GM03348 (cell line): ENCODE measurements around the gene XYLT1.

Experiments
- DNase-seq: peaks from one replicate; pipeline ENCODE4 v3.0.0; 2012; ENCODE audit warnings: low spot score

Gene XYLT1

GRCh38 chr16:17225541-17225940 is 245.2 kb downstream of the XYLT1 start:
- DNase-seq = peak; percentile 32

- DNase-seq = peak; percentile 72
Measured at GRCh38 chr16:17224879-17225281, 245.9 kb downstream of the XYLT1 start.

- DNase-seq = no peak
Measured at GRCh38 chr16:17224350-17224749, 246.4 kb downstream of the XYLT1 start.

- no peak for DNase-seq
Measured at GRCh38 chr16:17223576-17223975, 247.2 kb downstream of the XYLT1 start.

- no peak for DNase-seq
Measured at GRCh38 chr16:17222871-17223401, 247.8 kb downstream of the XYLT1 start.

- no peak for DNase-seq
Measured at GRCh38 chr16:17219991-17220390, 250.8 kb downstream of the XYLT1 start.

- no peak for DNase-seq
Measured at GRCh38 chr16:17215936-17216335, 254.8 kb downstream of the XYLT1 start.

- no peak for DNase-seq
Measured at GRCh38 chr16:17215306-17215705, 255.5 kb downstream of the XYLT1 start.

GRCh38 chr16:17213974-17214373 is 256.8 kb downstream of the XYLT1 start:
- DNase-seq = no peak

GRCh38 chr16:17213025-17213424 is 257.7 kb downstream of the XYLT1 start:
- no peak for DNase-seq

- DNase-seq = no peak
Measured at GRCh38 chr16:17212606-17213005, 258.2 kb downstream of the XYLT1 start.

- no peak for DNase-seq
Measured at GRCh38 chr16:17211797-17212196, 259.0 kb downstream of the XYLT1 start.

GRCh38 chr16:17206712-17207111 is 264.0 kb downstream of the XYLT1 start:
- DNase-seq = peak; percentile 36

- DNase-seq = peak; percentile 59
Measured at GRCh38 chr16:17205279-17206211, 265.2 kb downstream of the XYLT1 start.

- no peak for DNase-seq
Measured at GRCh38 chr16:17204644-17205043, 266.1 kb downstream of the XYLT1 start.

- DNase-seq = no peak
Measured at GRCh38 chr16:17204206-17204605, 266.6 kb downstream of the XYLT1 start.

GRCh38 chr16:17203424-17203823 is 267.3 kb downstream of the XYLT1 start:
- no peak for DNase-seq

GRCh38 chr16:17199135-17199534 is 271.6 kb downstream of the XYLT1 start:
- DNase-seq = no peak

- no peak for DNase-seq
Measured at GRCh38 chr16:17196526-17196925, 274.2 kb downstream of the XYLT1 start.

- peak; percentile 74 for DNase-seq
Measured at GRCh38 chr16:17194190-17194780, 276.5 kb downstream of the XYLT1 start.

GRCh38 chr16:17193566-17194100 is 277.1 kb downstream of the XYLT1 start:
- no peak for DNase-seq

- no peak for DNase-seq
Measured at GRCh38 chr16:17184026-17184425, 286.7 kb downstream of the XYLT1 start.
